Activated CD8-positive, alpha-beta memory T cell treated with anti-CD3 and anti-CD28 coated beads for 1 hour (primary cell): ENCODE measurements around the gene HIRA.
"Not testable (repeated sequence)": the region's sequence is repeated elsewhere in the genome, so short reads cannot be mapped to it uniquely, and the experiment has no call there.

Experiments used
- DNase-seq, 2 donors: peaks; one replicate each; pipeline ENCODE4 v3.0.0-alpha.2; 2020; ENCODE audit warnings: low read depth in 1 of 2; ENCODE audit errors: extremely low read depth in 1 of 2

HIRA gene

DNA sequence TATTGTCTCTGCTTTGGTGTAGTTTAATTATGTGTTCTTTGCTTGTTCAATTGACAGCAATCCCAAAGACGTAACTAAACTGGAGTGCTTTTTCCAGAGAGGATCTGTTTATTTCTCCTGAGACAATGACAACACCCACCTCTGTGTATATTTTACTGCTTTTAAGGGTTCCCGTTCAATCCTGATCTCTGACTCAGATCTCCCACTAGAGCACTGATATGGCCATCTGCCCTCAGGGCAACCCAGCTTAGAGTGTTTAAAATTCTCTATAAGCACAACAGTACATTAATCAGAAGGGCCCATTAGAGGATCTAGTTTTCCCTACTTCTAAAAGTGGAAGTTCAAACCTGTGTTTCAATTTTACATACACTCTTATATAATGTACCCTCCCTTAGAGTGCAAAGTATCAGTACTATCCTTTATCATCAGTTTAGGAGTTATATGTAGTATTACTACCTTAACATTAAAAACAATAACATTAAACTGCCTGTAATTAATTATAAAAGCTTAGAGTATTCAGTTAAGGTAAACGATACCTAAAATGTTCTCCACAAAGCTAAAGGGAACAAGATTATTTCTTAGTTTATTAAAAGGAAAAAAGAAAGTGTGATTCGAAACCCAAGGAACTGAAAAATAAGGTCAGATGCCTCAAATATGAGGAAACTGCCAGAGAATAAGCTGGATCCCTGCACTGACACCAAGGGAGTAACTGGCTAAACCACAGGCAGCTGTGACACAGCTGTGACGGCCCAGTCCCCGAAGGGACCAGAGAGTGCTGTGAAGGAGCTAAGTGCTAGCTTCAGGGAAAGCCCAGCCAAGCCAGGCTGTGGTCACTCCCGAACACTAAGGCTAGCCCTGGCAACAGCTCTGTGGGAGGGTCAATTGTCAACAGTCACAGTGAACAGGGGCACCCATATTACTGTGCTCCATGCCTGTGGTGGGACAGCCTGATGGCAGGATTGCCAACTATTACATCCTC is 32.2 kb upstream of the HIRA start:
- no peak for DNase-seq

DNA sequence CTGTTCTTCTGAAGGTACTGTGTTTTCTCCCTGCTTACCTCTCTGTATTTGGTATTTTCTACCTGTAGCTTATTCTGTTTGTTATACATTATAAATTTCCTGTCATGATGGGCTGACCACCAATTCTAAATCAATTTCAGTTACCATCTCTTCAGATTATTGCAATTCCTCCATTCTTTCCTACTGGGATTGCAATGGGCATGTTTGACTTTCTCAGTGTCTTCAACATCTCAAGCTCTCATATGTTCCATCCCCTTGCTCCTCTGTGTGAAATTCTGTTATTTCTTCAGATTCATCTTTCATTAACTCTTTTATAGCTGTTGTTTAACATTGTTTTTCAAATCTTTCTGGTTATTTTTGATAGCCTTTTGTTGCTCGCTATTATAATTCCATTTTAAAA is 31.5 kb upstream of the HIRA start:
- DNase-seq, result no peak

DNA sequence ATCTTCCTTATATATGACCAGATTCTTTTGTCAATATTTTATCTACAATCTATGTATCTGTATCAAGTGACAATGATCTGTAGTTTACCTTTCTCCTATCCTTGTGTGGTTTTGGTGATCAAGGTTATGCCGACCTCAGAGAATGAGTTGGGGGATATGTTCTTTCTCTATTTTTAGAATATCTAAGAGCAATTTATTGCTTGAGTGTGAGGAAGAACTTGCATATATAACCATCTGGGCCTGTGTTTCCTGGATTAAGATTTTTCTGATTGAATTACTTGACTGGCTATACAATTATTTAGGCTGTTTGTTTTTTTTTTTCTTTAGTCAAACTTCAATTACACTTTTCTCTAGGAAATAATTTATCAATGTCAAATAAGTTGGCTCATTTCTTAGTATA is 30.0 kb upstream of the HIRA start:
- DNase-seq, result no peak

DNA sequence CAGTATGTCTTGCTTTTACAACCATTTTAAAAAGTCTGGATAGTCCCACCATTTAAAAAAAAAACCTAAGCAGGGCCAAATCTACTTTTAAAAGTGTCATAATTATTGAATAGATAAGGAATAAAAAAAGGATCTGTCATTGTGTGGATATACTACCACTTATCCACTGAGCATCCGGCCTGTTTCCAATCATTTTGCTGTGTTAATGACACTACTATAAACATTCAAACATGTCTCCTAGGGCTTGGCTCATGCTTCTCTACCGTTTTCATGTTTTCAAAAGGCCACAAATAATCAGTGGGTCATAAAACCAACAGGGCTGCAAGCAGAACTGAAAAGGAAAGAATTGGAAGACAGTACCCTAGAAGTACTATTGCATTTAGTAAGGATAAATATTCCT is 28.5 kb upstream of the HIRA start:
- DNase-seq, result no peak

DNA sequence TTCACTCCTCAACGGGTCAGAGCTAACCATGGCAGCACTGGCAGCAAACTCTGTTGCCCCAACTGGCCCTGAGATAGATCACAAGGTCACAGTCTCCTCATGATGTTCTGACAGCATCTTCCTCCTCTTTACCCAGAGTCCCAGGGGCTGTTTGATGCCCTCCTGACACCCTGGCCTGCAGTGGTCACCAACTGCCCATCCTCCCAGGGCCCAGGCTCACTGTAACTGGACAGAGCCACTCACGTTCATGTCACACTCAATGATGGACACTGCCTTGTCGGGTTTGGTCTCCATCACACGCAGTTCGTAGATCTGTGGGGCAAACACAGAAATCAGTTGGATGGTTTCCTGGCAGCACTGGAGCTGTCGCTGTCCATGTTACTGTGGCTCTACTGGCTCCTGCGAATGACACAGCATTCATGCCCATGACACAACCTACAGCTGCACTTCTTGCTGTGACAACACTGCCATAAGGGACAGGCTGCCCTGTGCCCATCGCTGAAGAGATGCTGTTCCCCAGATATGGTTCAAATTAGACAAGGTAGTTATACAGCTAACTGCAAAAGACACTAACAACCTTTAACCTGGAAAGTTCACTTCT is 26.4 kb upstream of the HIRA start:
- DNase-seq, result no peak

DNA sequence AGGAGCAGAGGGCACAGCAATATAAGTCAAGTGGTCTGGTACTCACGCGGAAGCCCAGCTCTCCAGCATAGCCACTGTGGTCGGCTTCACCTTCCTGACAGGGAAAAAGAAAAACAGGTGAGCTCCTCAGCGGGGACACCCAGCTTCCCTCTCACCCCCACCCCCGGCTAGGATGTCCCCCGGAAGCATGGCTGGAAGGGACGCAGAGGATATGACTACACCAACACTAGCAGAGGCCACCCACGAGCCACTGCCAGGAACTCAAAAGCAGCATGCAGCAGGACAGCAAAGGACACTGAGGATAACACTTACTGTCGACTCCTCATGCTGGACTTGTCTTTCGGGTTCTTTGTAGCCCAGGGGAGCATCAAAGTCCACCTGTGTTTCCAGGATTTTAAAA is 25.0 kb upstream of the HIRA start:
- DNase-seq, result no peak

DNA sequence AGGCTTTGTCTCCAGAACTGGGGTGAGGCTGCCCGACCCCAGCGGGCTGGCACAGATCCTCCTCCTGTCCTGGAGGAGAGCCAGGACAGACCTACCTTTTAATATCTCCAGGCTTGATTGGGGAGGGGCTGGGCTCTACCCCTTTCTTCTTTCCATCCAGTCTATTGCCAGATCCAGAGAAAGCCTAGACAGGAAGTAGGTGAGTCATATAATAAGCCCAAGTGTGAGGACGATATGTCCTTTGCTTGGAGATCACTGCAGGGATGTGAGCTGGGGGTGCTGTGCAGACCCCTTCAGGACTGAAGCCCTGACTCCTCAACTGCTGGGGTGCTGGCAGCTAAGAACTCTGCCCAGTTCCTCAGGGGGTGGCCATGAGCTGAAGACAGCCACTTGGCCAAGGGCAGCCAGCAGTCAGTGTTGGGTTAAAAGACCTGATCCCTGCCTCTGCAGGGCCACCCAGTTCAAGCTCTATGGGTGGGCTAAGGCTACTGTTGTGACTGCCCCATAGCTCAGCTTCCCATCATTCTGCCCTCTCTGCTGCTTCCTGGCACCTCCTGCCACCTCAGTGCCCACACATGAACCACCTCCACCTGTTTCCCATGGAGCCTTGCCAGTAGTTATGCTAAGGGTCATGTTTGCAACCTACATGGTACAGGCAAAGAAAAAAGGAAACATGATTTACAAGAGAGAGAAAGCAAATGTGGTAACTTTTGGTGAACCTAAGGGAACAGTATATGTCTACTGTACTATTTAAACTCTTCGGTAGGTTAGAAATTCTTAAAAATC is 24.2 kb upstream of the HIRA start:
- no peak for DNase-seq

DNA sequence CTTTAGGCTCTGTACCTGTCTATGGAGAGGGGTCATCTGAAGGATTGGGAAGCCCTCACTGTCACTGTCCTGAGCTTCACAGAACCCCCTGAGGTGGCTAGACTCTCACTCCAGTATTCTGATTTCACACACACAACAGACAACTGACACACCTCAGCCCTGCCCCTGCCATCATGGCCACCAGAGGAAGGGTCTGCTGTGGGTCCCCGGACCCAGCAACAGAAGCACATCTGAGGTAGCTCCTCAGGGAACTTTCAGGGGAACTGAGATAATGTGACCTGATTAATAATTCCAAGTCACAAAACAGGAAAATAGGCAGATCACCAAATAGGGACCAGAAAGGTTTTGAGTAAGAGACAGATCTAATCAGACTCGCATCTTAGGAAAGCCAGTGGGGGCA is 23.5 kb upstream of the HIRA start:
- DNase-seq, result no peak

DNA sequence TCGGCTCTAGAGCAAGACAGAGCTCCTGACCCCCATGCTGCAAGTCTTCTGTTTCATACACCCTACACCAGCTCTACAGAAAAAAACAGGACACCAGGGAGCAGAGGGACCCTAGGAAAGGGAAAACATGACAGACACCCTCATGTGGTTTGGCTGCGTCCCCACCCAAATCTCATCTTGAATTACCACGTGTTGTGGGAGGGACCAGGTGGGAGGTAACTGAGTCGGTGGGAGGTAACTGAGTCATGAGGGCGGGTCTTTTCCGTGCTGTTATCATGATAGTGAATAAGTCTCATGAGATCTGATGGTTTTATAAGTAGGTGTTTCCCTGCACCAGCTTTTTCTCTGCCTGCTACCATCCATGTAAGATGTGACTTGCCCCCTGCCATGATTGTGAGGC is 22.6 kb upstream of the HIRA start:
- DNase-seq, result no peak

DNA sequence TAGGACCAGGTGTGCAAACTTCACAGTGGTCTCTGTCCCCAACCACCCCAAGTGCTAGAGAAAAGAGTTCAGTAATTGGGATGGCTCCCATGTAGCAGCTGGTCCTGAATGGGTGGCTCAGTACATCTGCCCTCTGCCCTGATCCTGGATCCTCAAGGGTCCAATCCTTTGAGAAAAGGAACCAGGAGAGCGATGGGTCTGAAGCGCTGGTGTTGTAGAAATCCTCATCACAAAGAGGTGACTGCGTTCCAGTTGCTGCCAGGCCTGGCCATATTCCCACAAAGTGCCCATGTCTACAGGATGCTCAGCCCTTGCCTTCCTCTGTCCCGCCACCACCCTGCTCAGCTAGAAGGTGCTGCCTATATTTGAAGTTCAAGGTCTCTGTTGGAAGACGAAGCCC is 22.2 kb upstream of the HIRA start:
- no peak for DNase-seq

DNA sequence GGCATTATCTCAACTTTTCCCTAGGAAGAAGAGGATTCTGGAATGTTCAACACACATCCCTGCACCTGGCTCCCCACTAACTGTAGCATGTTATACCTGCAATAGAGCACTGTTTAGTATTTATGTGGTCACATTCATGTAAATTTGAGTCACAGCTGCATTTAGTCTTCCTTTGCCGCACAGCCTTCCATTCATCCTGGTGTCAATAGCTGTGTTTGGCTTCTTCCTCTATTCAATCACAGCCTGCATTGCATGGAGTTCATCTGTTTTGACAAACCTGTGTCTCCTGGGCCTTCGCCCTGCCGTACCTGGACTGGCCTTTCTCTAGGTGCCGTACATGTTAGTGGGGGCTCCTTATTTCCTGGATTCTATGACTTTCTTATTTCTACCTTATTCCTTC is 20.0 kb upstream of the HIRA start:
- DNase-seq, result no peak

DNA sequence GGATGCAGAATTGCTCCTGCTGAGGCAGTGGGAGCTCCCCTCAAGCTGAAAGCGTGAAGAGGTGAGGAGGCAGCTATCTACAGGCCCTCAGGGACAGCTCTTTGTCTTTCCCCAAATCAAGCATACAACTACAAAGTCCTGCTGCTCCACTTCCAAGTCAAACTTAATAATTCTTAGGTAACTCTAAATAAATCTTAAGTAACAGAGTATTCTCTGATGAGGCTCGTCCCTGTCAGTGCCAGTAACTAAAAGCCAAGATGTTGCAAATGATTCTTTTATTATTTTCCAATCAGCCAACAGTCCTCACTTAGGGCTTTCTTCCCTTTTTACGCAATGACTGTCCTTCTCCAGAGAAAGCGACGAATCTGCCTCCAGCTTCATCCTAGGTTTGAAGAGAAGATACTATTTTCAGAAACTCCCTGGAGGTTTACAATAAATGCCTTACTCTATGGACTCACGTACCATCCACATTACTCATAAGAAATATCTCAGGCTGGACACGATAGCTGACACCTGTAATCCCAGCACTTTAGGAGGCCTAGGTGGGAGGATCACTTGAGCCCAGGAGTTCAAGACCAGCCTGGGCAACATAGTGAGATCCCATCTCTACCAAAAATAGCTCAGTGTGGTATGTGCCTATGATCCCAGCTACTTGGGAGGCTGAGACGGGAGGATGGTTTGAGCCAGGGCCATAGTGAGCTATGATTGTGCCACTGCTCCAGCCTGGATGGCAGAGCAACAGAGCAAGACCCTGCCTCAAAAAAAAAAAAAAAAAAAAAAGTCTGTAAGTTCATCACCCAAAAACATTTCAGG is 19.0 kb upstream of the HIRA start:
- no peak for DNase-seq

DNA sequence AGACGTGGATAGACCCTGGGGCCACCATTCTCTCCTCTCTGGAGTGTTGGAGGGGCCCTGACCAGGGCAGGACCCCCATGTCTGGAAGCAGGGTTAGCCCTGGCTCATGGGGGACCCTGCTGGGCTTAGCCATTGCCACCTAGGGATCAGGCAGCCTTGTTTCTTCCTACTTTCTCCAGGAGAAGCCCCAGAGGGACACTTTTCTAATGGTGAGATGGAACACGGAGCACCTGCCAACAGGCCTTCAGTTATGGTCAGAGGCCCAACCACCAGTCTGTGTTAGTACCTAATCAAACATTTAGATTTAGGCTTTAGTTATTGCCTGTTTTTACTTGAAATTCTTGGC is 17.9 kb upstream of the HIRA start:
- DNase-seq, result no peak

DNA sequence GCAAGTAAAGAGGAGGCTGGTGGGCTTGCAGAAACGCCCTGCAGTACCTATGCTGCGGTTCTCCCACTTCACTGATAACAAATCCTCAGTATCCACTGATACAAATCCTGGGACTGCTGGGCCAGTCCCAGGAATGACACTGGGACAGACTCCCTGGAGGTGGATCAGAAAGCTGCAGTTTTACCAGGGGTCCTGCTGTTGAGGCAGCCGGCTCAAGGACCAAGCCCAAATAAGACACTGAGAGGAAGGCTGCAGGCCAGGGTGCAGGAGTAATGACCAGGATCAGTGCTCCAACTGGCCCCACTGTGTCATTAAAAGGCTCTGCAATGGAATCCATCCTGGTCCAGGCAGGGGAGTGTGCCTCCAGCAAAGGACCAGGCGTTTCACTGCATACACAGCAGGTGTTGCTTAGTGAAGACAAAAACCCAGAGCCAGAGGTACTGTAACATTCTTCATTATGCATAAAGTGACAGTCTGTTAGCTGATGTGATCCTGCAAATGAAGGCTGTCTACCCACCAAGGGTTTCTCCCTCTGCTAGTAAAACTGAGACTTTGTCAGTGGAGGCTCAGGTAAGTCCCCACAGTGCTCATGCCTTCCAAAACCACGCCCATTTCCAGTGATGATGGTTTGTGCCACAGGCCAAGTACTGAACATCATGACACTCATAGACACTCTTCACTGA is 17.3 kb upstream of the HIRA start:
- no peak for DNase-seq

DNA sequence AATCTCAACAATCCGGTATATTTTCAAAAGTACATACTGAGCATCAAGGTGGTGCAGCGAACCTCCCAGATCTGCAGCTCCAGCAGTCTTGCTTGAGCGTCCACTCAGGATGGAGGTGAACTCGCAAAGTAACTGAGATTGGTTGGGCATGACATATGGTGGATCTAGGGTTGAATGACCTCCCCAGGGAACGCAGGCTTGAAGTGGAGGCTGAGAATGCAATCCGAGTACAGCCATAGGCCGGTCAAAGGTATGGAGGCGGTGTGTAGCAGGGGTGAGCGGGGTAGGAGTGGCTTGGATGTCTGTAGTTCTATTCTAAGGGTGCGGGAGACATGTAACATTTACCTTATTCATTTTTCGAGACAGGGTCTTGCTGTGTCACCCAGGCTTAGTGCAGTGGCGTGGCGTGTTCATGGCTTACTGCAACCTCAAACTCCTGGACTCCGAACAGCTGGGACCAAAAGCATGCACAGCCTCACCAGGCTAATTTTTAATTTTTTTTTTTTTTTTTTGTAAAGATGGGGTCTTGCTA is 16.6 kb upstream of the HIRA start:
- no peak for DNase-seq

DNA sequence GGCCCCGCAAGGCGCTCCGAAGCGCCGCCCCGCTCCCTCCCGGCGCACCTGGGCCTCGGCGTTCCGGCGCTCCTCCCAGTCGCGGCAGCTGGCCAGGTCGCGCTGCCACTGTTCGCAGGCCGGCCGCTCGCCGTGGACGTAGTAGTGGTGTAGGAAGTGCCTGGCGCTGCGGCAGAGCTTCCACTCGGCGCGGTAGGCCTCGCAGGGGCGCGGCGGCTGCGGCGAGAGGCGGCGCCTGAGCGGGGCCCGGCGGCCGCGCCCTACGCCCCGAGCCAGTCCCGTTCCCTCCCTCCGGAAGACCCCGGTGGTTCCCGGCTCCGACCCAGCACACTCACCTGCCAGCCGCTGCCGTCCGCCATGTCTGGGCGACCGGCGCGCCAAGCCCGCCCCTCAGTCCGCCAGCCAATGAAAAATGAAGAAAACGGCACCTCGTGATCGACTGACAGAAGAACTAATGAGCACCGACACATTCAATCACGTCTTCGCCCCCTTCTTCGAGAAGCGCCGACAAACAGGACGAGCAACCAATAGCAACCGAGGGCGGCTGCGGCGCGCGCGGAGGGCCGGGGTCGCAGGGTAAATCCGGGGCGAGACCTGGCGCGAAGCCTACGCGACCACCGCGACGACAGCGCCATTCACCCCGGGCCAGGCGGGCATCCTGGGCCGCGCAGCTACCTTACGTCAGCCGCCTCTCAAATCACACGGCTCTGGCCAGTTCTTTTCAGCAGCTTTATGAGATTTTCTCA is 16.0 kb upstream of the HIRA start, which contains the start of gene C22orf39:
C22orf39 (minus strand) TSS at position 382 of the 746 bp plus-strand sequence; CDS start at position 359, 23 bp downstream.
- DNase-seq, result peak; percentile 61 to 72

DNA sequence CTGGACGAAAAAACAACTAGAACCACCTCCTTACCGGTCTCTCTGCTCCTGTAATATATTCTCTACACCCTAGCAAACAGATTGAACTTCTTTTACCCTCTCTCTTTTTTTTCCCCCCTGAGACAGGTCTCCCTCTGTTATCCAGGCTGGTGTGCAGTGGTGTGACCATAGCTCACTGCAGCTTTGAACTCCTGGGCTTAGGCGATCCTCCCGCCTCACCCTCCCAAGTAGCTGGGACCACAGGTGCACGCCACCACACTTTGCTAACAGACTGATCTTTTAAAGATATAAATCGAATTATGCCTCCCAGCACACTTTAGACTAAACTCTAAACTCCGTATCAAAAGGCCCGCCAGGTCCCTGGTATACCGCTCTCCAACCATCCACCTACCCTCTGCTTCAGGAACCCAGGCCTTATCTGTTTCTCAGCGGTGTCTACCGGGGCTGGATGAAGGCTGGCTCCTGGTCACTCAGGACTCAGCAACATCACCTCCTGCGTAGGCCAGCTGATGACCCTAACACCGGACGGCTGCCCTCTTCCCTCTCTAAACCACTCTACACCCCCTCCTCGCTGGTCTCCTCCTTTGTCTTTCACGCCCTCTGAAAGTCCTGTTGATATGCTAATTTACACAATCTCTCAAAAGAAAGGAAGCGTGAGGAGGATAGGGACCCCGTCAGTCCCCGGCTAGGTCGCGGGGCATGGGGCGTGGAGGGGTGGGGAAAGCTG is 15.2 kb upstream of the HIRA start:
- no peak for DNase-seq

DNA sequence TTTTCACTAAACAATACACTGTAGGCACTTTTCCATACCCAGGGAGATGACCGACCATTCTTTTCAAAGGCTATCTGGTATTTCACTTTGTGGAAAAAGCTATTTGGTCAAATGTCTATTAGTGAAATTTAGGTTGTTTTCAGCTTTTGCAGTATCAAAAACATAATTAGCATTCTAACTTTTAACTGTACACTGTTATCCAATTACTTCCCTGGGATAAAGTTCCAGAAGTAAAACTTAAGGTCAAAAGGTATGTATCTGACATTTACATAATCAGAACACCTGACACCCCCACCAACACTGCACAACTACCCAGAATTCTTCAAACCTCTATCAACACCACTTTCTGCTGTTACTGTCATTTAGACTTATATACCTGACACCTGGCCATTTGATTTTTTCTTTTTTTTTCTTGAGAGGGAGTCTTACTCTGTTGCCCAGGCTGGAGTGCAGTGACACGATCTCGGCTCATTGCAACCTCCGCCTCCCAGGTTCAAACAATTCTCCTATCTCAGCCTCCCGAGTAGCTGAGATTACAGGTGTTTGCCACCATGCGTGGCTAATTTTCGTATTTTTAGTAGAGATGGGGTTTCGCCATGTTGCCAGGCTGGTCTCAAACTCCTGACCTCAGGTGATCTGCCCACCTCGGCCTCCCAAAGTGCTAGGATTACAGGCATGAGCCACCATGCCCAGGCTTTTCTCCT is 13.9 kb upstream of the HIRA start:
- not testable (repeated sequence) for DNase-seq
